ENCODE measurements around the gene SERINC2.

The SERINC2 gene

GRCh38 chr1:31373897-31374486 is 39.0 kb upstream of the SERINC2 start:
- H3K9me3 Mint-ChIP-seq = no peaks in the 10 kb centered on the region
- H3K4me3 Mint-ChIP-seq = peak overlapping the region; percentile 83 to 85 (median 85)
- H3K27ac Mint-ChIP-seq = peak overlapping the region; percentile 98 to 99 (median 98)
- no peaks in the 10 kb centered on the region for H3K27me3 Mint-ChIP-seq (ENCODE audit: low read depth)
- H3K4me1 Mint-ChIP-seq = peaks cover 65% of the 10 kb centered on the region
- TF ChIP-seq CTCF (IDR thresholded peaks at IDR 0.05; ENCODE audit: unreplicated experiment in 3 of 3) = no peak
- H3K36me3 Mint-ChIP-seq (ENCODE audit: low read depth) = peaks cover 3% of the 10 kb centered on the region

GRCh38 chr1:31374511-31375196 is 38.4 kb upstream of the SERINC2 start:
- peaks cover 3% of the 10 kb centered on the region for H3K27me3 Mint-ChIP-seq (ENCODE audit: low read depth)
- H3K36me3 Mint-ChIP-seq (ENCODE audit: low read depth) = no peaks in the 10 kb centered on the region
- H3K4me3 Mint-ChIP-seq = peak overlapping the region; percentile 46 to 85 (median 85)
- H3K27ac Mint-ChIP-seq = peak overlapping the region; percentile 98 to 99 (median 98)
- H3K4me1 Mint-ChIP-seq = peaks cover 64% of the 10 kb centered on the region
- TF ChIP-seq CTCF (IDR thresholded peaks at IDR 0.05; ENCODE audit: unreplicated experiment in 3 of 3) = no peak
- no peaks in the 10 kb centered on the region for H3K9me3 Mint-ChIP-seq

- no peak for TF ChIP-seq CTCF (IDR thresholded peaks at IDR 0.05; ENCODE audit: unreplicated experiment in 3 of 3)
- Mint-ChIP-seq H3K9me3 (no peaks in the 10 kb centered on the region), H3K4me1 (peaks cover 62% of the 10 kb centered on the region), H3K27ac (peak overlapping the region; percentile 24 to 92 (median 71)), H3K4me3 (peak overlapping the region in 2 of 3 experiments; percentile 26 to 59), H3K36me3 (ENCODE audit: low read depth) (no peaks in the 10 kb centered on the region), H3K27me3 (ENCODE audit: low read depth) (peaks cover 4% of the 10 kb centered on the region)
Measured at GRCh38 chr1:31376375-31377134, 36.5 kb upstream of the SERINC2 start.

GRCh38 chr1:31377364-31377863 is 35.6 kb upstream of the SERINC2 start:
- H3K36me3 Mint-ChIP-seq (ENCODE audit: low read depth) = no peaks in the 10 kb centered on the region
- peaks cover 9% of the 10 kb centered on the region for H3K27me3 Mint-ChIP-seq (ENCODE audit: low read depth)
- H3K4me1 Mint-ChIP-seq = peaks cover 61% of the 10 kb centered on the region
- no peak overlapping the region for H3K4me3 Mint-ChIP-seq
- H3K9me3 Mint-ChIP-seq = no peaks in the 10 kb centered on the region
- no peak for TF ChIP-seq CTCF (IDR thresholded peaks at IDR 0.05; ENCODE audit: unreplicated experiment in 3 of 3)
- peak overlapping the region; percentile 36 to 71 (median 38) for H3K27ac Mint-ChIP-seq

- Mint-ChIP-seq H3K4me3 (no peak overlapping the region), H3K36me3 (ENCODE audit: low read depth) (no peaks in the 10 kb centered on the region), H3K27ac (peak overlapping the region in 1 of 3 experiments; percentile 71), H3K4me1 (peaks cover 60% of the 10 kb centered on the region), H3K9me3 (no peaks in the 10 kb centered on the region), H3K27me3 (ENCODE audit: low read depth) (peaks cover 12% of the 10 kb centered on the region)
- TF ChIP-seq CTCF (IDR thresholded peaks at IDR 0.05; ENCODE audit: unreplicated experiment in 3 of 3) = no peak
Measured at GRCh38 chr1:31378001-31378400, 35.0 kb upstream of the SERINC2 start.

Data from nephron (organoid).